GM12878 (cell line): ENCODE data around the gene TCF23.

Source experiments
- ELK1 ChIP-seq: IDR thresholded peaks from 2 replicates; pipeline ENCODE4 v1.6.1; 2012; ENCODE audit warnings: low read depth, low read length, improper control_type of control experiment
- FOXM1 ChIP-seq: IDR thresholded peaks from 2 replicates; pipeline ENCODE4 v1.6.1; 2012; ENCODE audit warnings: low read depth, mild to moderate bottlenecking, inconsistent platforms, low read length, moderate library complexity
- MTA2 ChIP-seq: fragments of 450-650 bp; IDR thresholded peaks from 2 replicates; pipeline ENCODE4 v1.6.1; 2016; ENCODE audit warnings: low read depth, mild to moderate bottlenecking, moderate library complexity
- NR2F1 ChIP-seq: fragments of 450-650 bp; conservative IDR thresholded peaks from 2 replicates; pipeline ENCODE4 v1.6.1; 2017; ENCODE audit warnings: mild to moderate bottlenecking
- NRF1 ChIP-seq: conservative IDR thresholded peaks from 2 replicates; pipeline ENCODE4 v1.6.1; 2011; ENCODE audit warnings: mild to moderate bottlenecking, low read depth, low read length, improper control_type of control experiment
- POLR2A ChIP-seq: IDR thresholded peaks from 2 replicates; pipeline ENCODE4 v1.6.1; 2011; ENCODE audit warnings: low read depth, mild to moderate bottlenecking, low read length
- RCOR1 ChIP-seq: conservative IDR thresholded peaks from 2 replicates; pipeline ENCODE4 v1.6.1; 2012; ENCODE audit warnings: low read depth, low read length, improper control_type of control experiment
- REST ChIP-seq: IDR thresholded peaks from 2 replicates; pipeline ENCODE4 v1.6.1; 2012; ENCODE audit warnings: mild to moderate bottlenecking, low read depth, low read length
- TAF1 ChIP-seq: IDR thresholded peaks from 2 replicates; pipeline ENCODE4 v1.6.1; 2011; ENCODE audit warnings: mild to moderate bottlenecking, low read depth, low read length, borderline replicate concordance
- YY1 ChIP-seq: IDR thresholded peaks from 2 replicates; pipeline ENCODE4 v1.6.1; 2011; ENCODE audit warnings: low read depth, mild to moderate bottlenecking, low read length
- ZBTB40 ChIP-seq: fragments of 450-650 bp; IDR thresholded peaks from 2 replicates; pipeline ENCODE4 v1.6.1; 2016; ENCODE audit warnings: mild to moderate bottlenecking, moderate library complexity, borderline replicate concordance
- TF ChIP-seq, protein P1 (sequence below), 3 experiments: IDR thresholded peaks in 2 of 3; conservative IDR thresholded peaks in 1 of 3; 2 replicates each; pipeline ENCODE4 v1.5.1; 2011; ENCODE audit warnings: low read depth in 3 of 3, low read length in 3 of 3, mild to moderate bottlenecking in 3 of 3, control low read depth in 2 of 3, moderate library complexity in 2 of 3, inconsistent platforms in 1 of 3, mixed read lengths in 1 of 3; ENCODE audit not compliant: control insufficient read depth in 2 of 3, insufficient read depth in 1 of 3; ENCODE audit errors: extremely low read depth in 1 of 3
- TF ChIP-seq, protein P2 (sequence below): fragments of 450-650 bp; IDR thresholded peaks from 2 replicates; pipeline ENCODE4 v1.6.1; 2017; ENCODE audit warnings: antibody characterized with exemption, mild to moderate bottlenecking, moderate library complexity
- TF ChIP-seq, protein P3 (sequence below): fragments of 450-650 bp; IDR thresholded peaks from 2 replicates; pipeline ENCODE4 v1.6.1; 2017; ENCODE audit warnings: mild to moderate bottlenecking

GRCh38 chr2:27164960-27165763 lies 16.4 kb downstream of the TCF23 start:
- TF ChIP-seq, protein P1, sequence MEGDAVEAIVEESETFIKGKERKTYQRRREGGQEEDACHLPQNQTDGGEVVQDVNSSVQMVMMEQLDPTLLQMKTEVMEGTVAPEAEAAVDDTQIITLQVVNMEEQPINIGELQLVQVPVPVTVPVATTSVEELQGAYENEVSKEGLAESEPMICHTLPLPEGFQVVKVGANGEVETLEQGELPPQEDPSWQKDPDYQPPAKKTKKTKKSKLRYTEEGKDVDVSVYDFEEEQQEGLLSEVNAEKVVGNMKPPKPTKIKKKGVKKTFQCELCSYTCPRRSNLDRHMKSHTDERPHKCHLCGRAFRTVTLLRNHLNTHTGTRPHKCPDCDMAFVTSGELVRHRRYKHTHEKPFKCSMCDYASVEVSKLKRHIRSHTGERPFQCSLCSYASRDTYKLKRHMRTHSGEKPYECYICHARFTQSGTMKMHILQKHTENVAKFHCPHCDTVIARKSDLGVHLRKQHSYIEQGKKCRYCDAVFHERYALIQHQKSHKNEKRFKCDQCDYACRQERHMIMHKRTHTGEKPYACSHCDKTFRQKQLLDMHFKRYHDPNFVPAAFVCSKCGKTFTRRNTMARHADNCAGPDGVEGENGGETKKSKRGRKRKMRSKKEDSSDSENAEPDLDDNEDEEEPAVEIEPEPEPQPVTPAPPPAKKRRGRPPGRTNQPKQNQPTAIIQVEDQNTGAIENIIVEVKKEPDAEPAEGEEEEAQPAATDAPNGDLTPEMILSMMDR (IDR thresholded peaks at IDR 0.05 in 2 of 3, conservative IDR thresholded peaks at IDR 0.05 in 1 of 3; ENCODE audit: control insufficient read depth in 2 of 3, extremely low read depth in 1 of 3, insufficient read depth in 1 of 3, low read depth in 3 of 3, low read length in 3 of 3), result no peak
- TF ChIP-seq, protein P2, sequence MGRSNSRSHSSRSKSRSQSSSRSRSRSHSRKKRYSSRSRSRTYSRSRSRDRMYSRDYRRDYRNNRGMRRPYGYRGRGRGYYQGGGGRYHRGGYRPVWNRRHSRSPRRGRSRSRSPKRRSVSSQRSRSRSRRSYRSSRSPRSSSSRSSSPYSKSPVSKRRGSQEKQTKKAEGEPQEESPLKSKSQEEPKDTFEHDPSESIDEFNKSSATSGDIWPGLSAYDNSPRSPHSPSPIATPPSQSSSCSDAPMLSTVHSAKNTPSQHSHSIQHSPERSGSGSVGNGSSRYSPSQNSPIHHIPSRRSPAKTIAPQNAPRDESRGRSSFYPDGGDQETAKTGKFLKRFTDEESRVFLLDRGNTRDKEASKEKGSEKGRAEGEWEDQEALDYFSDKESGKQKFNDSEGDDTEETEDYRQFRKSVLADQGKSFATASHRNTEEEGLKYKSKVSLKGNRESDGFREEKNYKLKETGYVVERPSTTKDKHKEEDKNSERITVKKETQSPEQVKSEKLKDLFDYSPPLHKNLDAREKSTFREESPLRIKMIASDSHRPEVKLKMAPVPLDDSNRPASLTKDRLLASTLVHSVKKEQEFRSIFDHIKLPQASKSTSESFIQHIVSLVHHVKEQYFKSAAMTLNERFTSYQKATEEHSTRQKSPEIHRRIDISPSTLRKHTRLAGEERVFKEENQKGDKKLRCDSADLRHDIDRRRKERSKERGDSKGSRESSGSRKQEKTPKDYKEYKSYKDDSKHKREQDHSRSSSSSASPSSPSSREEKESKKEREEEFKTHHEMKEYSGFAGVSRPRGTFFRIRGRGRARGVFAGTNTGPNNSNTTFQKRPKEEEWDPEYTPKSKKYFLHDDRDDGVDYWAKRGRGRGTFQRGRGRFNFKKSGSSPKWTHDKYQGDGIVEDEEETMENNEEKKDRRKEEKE, result no peak
- no peak for TF ChIP-seq REST
- TF ChIP-seq POLR2A, result no peak
- no peak for TF ChIP-seq YY1
- no peak for TF ChIP-seq TAF1
- no peak for TF ChIP-seq FOXM1
- TF ChIP-seq, protein P3, sequence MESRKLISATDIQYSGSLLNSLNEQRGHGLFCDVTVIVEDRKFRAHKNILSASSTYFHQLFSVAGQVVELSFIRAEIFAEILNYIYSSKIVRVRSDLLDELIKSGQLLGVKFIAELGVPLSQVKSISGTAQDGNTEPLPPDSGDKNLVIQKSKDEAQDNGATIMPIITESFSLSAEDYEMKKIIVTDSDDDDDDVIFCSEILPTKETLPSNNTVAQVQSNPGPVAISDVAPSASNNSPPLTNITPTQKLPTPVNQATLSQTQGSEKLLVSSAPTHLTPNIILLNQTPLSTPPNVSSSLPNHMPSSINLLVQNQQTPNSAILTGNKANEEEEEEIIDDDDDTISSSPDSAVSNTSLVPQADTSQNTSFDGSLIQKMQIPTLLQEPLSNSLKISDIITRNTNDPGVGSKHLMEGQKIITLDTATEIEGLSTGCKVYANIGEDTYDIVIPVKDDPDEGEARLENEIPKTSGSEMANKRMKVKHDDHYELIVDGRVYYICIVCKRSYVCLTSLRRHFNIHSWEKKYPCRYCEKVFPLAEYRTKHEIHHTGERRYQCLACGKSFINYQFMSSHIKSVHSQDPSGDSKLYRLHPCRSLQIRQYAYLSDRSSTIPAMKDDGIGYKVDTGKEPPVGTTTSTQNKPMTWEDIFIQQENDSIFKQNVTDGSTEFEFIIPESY, result no peak
- no peak for TF ChIP-seq ELK1
- no peak for TF ChIP-seq RCOR1
- TF ChIP-seq ZBTB40, result no peak
- TF ChIP-seq NR2F1, result no peak
- TF ChIP-seq NRF1, result no peak
- TF ChIP-seq MTA2, result peak; percentile 53; the same call in 1 of the 2 replicates
